K562 (cell line): ENCODE measurements around the gene CFHR5. TPM values are rescaled to one million over a fixed set of nuclear protein-coding genes. Genes with fewer than 3 reads are reported as not detected.

ENCODE experiments used
- ATF1 ChIP-seq, 2 experiments: fragments of 450-650 bp in 1 of 2; IDR thresholded peaks; 2 replicates each; pipeline ENCODE4 v1.6.1; 2016; ENCODE audit warnings: missing compliant biosample characterization in 1 of 2, missing genetic modification characterization in 1 of 2
- CEBPG ChIP-seq, 3 experiments: fragments of 200-800 bp in 1 of 3; sonication (Bioruptor generic) in 1 of 3; sonication (generic) in 1 of 3; formaldehyde crosslinking in 1 of 3; IDR thresholded peaks in 2 of 3; conservative IDR thresholded peaks in 1 of 3; 2 replicates each; pipeline versions ENCODE4 v1.6.1 to v1.8.0; 2016 to 2022; ENCODE audit warnings: missing compliant biosample characterization in 2 of 3, missing genetic modification characterization in 2 of 3, mild to moderate bottlenecking in 1 of 3, missing genetic modification reagents in 1 of 3
- ETV5 ChIP-seq: sonication (generic); formaldehyde crosslinking; IDR thresholded peaks from 2 replicates; pipeline ENCODE4 v1.4.0; 2020; ENCODE audit warnings: low read depth, mild to moderate bottlenecking, missing genetic modification reagents
- FOXM1 ChIP-seq, 2 experiments: fragments of 450-650 bp in 1 of 2; sonication (generic) in 1 of 2; formaldehyde crosslinking in 1 of 2; IDR thresholded peaks; 2 replicates each; pipeline versions ENCODE4 v1.6.1 to v1.9.0; 2017 to 2022; ENCODE audit warnings: low read depth in 2 of 2, mild to moderate bottlenecking in 2 of 2, missing genetic modification reagents in 1 of 2, moderate library complexity in 1 of 2
- GTF2E2 ChIP-seq: fragments of 200-800 bp; sonication (Bioruptor generic); IDR thresholded peaks from 2 replicates; pipeline ENCODE4 v1.6.1; 2016; ENCODE audit warnings: missing genetic modification characterization, missing compliant biosample characterization
- PHF8 ChIP-seq: fragments of 200-600 bp; sonication (generic); IDR thresholded peaks from 2 replicates; pipeline ENCODE4 v1.6.1; 2012; ENCODE audit warnings: mixed run types, mild to moderate bottlenecking, inconsistent platforms, low read length, moderate library complexity, borderline replicate concordance
- SNIP1 ChIP-seq: fragments of 450-650 bp; IDR thresholded peaks from 2 replicates; pipeline ENCODE4 v1.7.1; 2017; ENCODE audit warnings: low read depth, mild to moderate bottlenecking
- SP1 ChIP-seq: sonication (generic); formaldehyde crosslinking; IDR thresholded peaks from 2 replicates; pipeline ENCODE4 v1.8.1; 2022; ENCODE audit warnings: mild to moderate bottlenecking, missing genetic modification reagents
- USF2 ChIP-seq: sonication (generic); formaldehyde crosslinking; IDR thresholded peaks from 2 replicates; pipeline ENCODE4 v1.5.0; 2020; ENCODE audit warnings: missing genetic modification reagents
- YY1 ChIP-seq, 3 experiments: IDR thresholded peaks; 2 replicates each; pipeline ENCODE4 v1.6.1; 2011; ENCODE audit warnings: low read length in 2 of 3, mild to moderate bottlenecking in 2 of 3, moderate library complexity in 2 of 3, borderline replicate concordance in 1 of 3, control low read depth in 1 of 3, low read depth in 1 of 3; ENCODE audit not compliant: insufficient read depth in 3 of 3, insufficient replicate concordance in 2 of 3, control insufficient read depth in 1 of 3, insufficient read length in 1 of 3; ENCODE audit errors: extremely low read depth in 1 of 3
- ZNF347 ChIP-seq: fragments of 450-650 bp; formaldehyde crosslinking; IDR thresholded peaks from 2 replicates; pipeline ENCODE4 v1.4.0; 2020; ENCODE audit warnings: low read depth, mild to moderate bottlenecking, moderate library complexity
- polyA plus RNA-seq, 8 experiments: library from polyadenylated mRNA; depleted of rRNA in 4 of 8; stranded (reverse) in 5 of 8; unstranded in 3 of 8; fragments of >200 nt; fragmentation: Nextera tagmentation in 2 of 8; fragmentation: Illumina TruSeq in 1 of 8; extraction: Ambion mirVana in 2 of 8; extraction: Trizol in 1 of 8; gene quantifications; 2 replicates each; pipeline versions ENCODE4 v1.2.1 to v1.2.3, GENCODE V29; 2011 to 2014; ENCODE audit warnings: inconsistent platforms in 1 of 8, missing spikeins in 1 of 8
- total RNA-seq, 7 experiments: library from RNA; depleted of rRNA in 6 of 7; stranded (reverse); fragments of >200 nt in 6 of 7; fragmentation: Illumina TruSeq in 2 of 7; extraction: Trizol in 2 of 7; gene quantifications; 2 replicates each; pipeline versions ENCODE4 v1.2.1 to v1.2.3, GENCODE V29; 2011 to 2021; ENCODE audit warnings: low replicate concordance in 1 of 7
- TF ChIP-seq, protein P1 (sequence below): fragments of 250-450 bp; sonication (Bioruptor Pico); IDR thresholded peaks from 2 replicates; pipeline ENCODE4 v1.4.0; 2020
- TF ChIP-seq, protein P2 (sequence below), 3 experiments: fragments of 200-800 bp in 1 of 3; sonication (Bioruptor generic) in 1 of 3; sonication (generic) in 1 of 3; formaldehyde crosslinking in 1 of 3; IDR thresholded peaks; 2 replicates each; pipeline versions ENCODE4 v1.6.1 to v1.8.0; 2016 to 2022; ENCODE audit warnings: mild to moderate bottlenecking in 2 of 3, missing compliant biosample characterization in 2 of 3, missing genetic modification characterization in 2 of 3, missing genetic modification reagents in 1 of 3

The CFHR5 gene
- total and polyA plus RNA-seq, 9 of the 15 experiments (the other 6 are each of a cell fraction or from before 2014, with no cell fraction given), result not detected

DNA sequence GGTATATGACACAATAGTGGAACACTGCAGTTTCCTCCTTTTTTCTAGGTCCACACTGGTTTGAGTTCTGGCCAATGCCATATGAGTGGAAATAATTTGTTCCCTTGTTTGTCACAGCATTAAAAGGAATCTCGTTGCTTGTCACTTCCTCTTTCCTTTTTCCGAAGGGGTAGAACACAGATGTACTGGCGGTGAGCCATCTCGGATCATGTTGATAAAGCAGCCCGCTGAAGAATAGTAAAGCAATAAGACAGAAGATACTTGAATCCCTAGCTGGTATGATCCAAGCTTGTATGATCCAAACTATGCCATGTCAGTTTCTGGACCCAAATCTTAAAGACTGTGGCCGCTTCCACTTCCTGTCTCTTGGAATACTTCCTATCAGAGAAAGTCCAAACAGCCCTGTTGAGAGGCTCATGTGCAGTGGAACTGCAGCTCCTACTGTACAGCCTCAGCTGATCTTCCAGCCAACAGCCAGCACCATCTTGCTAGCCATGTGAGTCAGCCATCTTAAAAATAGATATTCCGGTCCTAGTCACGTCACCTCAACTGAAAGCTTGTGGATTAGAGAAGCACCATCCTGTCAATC is 40.3 kb downstream of the CFHR5 start (continued):
- TF ChIP-seq CEBPG (CRISPR knock-in tag; IDR thresholded peaks at IDR 0.05) (no peak), CEBPG (tag; conservative IDR thresholded peaks at IDR 0.05 in 1 of 2, IDR thresholded peaks at IDR 0.05 in 1 of 2) (peak; percentile 15 to 35; a peak in 1 of 4 replicates), ZNF347 (CRISPR knock-in tag) (no peak), ATF1 (CRISPR knock-in tag; IDR thresholded peaks at IDR 0.05) (no peak), ATF1 (tag; IDR thresholded peaks at IDR 0.05) (peak; percentile 64), SNIP1 (no peak), ETV5 (CRISPR knock-in tag) (0 out of 2 replicates have a peak, but pooled peaks have one; percentile 26), YY1 (IDR thresholded peaks at IDR 0.05; ENCODE audit: borderline replicate concordance in 1 of 3, control insufficient read depth in 1 of 3, extremely low read depth in 1 of 3, insufficient read depth in 3 of 3, insufficient read length in 1 of 3, insufficient replicate concordance in 2 of 3, low read depth in 1 of 3, low read length in 2 of 3) (peak; percentile 36 to 86 (median 46)), USF2 (no peak), FOXM1 (IDR thresholded peaks at IDR 0.05; ENCODE audit: low read depth) (no peak), FOXM1 (CRISPR knock-in tag; IDR thresholded peaks at IDR 0.05; ENCODE audit: low read depth) (no peak), PHF8 (peak; percentile 22; the same call in 1 of the 2 replicates), SP1 (CRISPR knock-in tag) (peak; percentile 24; the same call in 1 of the 2 replicates), GTF2E2 (tag) (peak; percentile 41; the same call in 1 of the 2 replicates)
- TF ChIP-seq, protein P1, sequence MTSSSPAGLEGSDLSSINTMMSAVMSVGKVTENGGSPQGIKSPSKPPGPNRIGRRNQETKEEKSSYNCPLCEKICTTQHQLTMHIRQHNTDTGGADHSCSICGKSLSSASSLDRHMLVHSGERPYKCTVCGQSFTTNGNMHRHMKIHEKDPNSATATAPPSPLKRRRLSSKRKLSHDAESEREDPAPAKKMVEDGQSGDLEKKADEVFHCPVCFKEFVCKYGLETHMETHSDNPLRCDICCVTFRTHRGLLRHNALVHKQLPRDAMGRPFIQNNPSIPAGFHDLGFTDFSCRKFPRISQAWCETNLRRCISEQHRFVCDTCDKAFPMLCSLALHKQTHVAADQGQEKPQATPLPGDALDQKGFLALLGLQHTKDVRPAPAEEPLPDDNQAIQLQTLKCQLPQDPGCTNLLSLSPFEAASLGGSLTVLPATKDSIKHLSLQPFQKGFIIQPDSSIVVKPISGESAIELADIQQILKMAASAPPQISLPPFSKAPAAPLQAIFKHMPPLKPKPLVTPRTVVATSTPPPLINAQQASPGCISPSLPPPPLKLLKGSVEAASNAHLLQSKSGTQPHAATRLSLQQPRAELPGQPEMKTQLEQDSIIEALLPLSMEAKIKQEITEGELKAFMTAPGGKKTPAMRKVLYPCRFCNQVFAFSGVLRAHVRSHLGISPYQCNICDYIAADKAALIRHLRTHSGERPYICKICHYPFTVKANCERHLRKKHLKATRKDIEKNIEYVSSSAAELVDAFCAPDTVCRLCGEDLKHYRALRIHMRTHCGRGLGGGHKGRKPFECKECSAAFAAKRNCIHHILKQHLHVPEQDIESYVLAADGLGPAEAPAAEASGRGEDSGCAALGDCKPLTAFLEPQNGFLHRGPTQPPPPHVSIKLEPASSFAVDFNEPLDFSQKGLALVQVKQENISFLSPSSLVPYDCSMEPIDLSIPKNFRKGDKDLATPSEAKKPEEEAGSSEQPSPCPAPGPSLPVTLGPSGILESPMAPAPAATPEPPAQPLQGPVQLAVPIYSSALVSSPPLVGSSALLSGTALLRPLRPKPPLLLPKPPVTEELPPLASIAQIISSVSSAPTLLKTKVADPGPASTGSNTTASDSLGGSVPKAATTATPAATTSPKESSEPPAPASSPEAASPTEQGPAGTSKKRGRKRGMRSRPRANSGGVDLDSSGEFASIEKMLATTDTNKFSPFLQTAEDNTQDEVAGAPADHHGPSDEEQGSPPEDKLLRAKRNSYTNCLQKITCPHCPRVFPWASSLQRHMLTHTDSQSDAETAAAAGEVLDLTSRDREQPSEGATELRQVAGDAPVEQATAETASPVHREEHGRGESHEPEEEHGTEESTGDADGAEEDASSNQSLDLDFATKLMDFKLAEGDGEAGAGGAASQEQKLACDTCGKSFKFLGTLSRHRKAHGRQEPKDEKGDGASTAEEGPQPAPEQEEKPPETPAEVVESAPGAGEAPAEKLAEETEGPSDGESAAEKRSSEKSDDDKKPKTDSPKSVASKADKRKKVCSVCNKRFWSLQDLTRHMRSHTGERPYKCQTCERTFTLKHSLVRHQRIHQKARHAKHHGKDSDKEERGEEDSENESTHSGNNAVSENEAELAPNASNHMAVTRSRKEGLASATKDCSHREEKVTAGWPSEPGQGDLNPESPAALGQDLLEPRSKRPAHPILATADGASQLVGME, result no peak
- TF ChIP-seq, protein P2, sequence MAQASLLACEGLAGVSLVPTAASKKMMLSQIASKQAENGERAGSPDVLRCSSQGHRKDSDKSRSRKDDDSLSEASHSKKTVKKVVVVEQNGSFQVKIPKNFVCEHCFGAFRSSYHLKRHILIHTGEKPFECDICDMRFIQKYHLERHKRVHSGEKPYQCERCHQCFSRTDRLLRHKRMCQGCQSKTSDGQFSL (CRISPR knock-in tag; IDR thresholded peaks at IDR 0.05), result no peak
- TF ChIP-seq, protein P2 (tag; IDR thresholded peaks at IDR 0.05), result 0 out of 4 replicates have a peak, but pooled peaks of 1 of the 2 experiments have one; percentile 37
- TF ChIP-seq, all 486 proteins: peak for 39
